ENCODE results near the gene CASTOR2.
A peak's percentile ranks its signal among the peaks of the same experiment; 100 is the strongest.

Gene CASTOR2

GRCh38 chr7:75049817-75050216 lies 85.3 kb downstream of the CASTOR2 start:
- H3K4me3 ChIP-seq = no peak overlapping the region
- H3K27ac ChIP-seq = no peak overlapping the region
- DNase-seq (ENCODE audit: low spot score) = no peak
- no peak for TF ChIP-seq CTCF (IDR thresholded peaks at IDR 0.05)

- Histone ChIP-seq H3K27ac (no peak overlapping the region), H3K4me3 (no peak overlapping the region)
- TF ChIP-seq CTCF (IDR thresholded peaks at IDR 0.05) = no peak
- no peak for DNase-seq (ENCODE audit: low spot score)
These were observed 86.0 kb downstream of the CASTOR2 start for GRCh38 chr7:75050501-75050900.

GRCh38 chr7:75054744-75055143 lies 90.2 kb downstream of the CASTOR2 start:
- Histone ChIP-seq H3K4me3 (no peak overlapping the region), H3K27ac (peak overlapping the region; percentile 60 to 88)
- DNase-seq (ENCODE audit: low spot score) = no peak
- no peak for TF ChIP-seq CTCF (IDR thresholded peaks at IDR 0.05)

- Histone ChIP-seq H3K27ac (peak overlapping the region; percentile 60 to 88), H3K4me3 (peak overlapping the region; percentile 6)
- no peak for TF ChIP-seq CTCF (IDR thresholded peaks at IDR 0.05)
- DNase-seq (ENCODE audit: low spot score) = no peak
These were observed 90.7 kb downstream of the CASTOR2 start for GRCh38 chr7:75055155-75055554.

GRCh38 chr7:75055830-75056772 lies 91.6 kb downstream of the CASTOR2 start:
- DNase-seq (ENCODE audit: low spot score) = no peak
- Histone ChIP-seq H3K4me3 (peak overlapping the region; percentile 28), H3K27ac (peak overlapping the region; percentile 60 to 88)
- no peak for TF ChIP-seq CTCF (IDR thresholded peaks at IDR 0.05)

- Histone ChIP-seq H3K27ac (no peak overlapping the region), H3K4me3 (no peak overlapping the region)
- no peak for TF ChIP-seq CTCF (IDR thresholded peaks at IDR 0.05)
- no peak for DNase-seq (ENCODE audit: low spot score)
These were observed 93.9 kb downstream of the CASTOR2 start for GRCh38 chr7:75058406-75058805.

- TF ChIP-seq CTCF (IDR thresholded peaks at IDR 0.05) = no peak
- no peak overlapping the region for H3K27ac ChIP-seq
- no peak for DNase-seq (ENCODE audit: low spot score)
- H3K4me3 ChIP-seq = no peak overlapping the region
These were observed 99.8 kb downstream of the CASTOR2 start for GRCh38 chr7:75064291-75064690.

Measured in coronary artery (tissue), 2 donors.